Measurements from ENCODE around the gene RAI14. TPM values are rescaled to one million over a fixed set of nuclear protein-coding genes. Genes with fewer than 3 reads are reported as not detected.

RAI14 gene
- total and polyA plus RNA-seq, 5 donors: 4.5 to 22.7 (median 11.8) TPM

DNA sequence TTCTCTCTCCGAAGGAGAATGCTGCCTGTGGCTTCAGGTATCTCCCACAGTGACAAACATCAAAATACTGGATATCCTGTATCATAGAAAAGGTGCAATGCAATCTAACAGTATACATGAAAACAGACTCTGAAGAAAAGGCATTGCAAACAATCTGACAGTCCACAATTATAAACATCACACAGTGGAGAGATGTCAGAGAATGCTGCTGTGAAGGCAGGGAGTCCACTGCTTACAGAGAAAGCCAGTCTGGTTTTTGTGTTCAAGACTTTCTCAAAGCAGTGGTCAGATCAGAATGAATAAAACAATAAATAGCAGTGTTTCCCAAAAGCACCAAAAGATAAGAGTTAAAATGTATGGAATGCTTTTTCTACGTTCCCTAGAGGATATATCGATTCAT, 211.5 kb downstream of the RAI14 start:
- no peaks in the 10 kb centered on the region for H3K9me3 ChIP-seq (ENCODE audit: control insufficient read depth, low read length)
- H3K27ac ChIP-seq (ENCODE audit: low read length): no peak overlapping the region
- H3K27me3 ChIP-seq (ENCODE audit: control insufficient read depth, insufficient read depth): no peaks in the 10 kb centered on the region
- H3K4me1 ChIP-seq (ENCODE audit: control insufficient read depth, insufficient read depth, low read length): peaks cover 2% of the 10 kb centered on the region
- no peak for DNase-seq
- no peak for ATAC-seq
- intact Hi-C loops (cut with DNase I): no loop called here
- no peak overlapping the region for H3K4me3 ChIP-seq (ENCODE audit: low read length)
- 83% methylated on average over 3 of the region's 3 CpGs for WGBS

DNA sequence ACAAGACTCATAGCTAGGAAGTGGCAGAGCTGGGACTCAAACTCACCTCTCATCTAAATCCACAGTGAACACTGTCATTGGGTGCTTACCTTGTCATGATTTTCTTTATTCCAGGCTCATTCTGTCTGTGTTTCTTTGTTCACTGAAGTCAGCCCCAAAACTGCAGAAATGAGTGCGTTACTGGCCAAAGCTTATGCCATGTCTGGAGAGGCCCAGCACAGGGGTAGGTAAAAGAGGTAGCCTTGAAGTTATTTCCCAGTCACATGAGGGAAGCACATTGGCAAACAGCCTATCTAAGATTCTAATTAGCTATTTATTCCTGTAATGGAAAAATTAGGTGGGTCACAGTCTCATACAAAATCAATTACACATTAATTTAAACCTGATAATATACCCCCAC, 212.7 kb downstream of the RAI14 start:
- WGBS: 99% methylated on average over 1 of the region's 1 CpG

GRCh38 chr5:34869256-34869655, 213.1 kb downstream of the RAI14 start:
- DNase-seq (no peak), ATAC-seq (no peak)
- WGBS: 61% methylated on average over 1 of the region's 1 CpG
- Histone ChIP-seq H3K27ac (ENCODE audit: low read length) (no peak overlapping the region), H3K27me3 (ENCODE audit: control insufficient read depth, insufficient read depth) (no peaks in the 10 kb centered on the region), H3K9me3 (ENCODE audit: control insufficient read depth, low read length) (no peaks in the 10 kb centered on the region), H3K4me3 (ENCODE audit: low read length) (no peak overlapping the region), H3K4me1 (ENCODE audit: control insufficient read depth, insufficient read depth, low read length) (peaks cover 2% of the 10 kb centered on the region)
- intact Hi-C loops (cut with DNase I): no loop called here

More for the DNA sequence above, 212.7 kb downstream of the RAI14 start:
- DNase-seq: no peak
- ATAC-seq: no peak
- Histone ChIP-seq H3K4me3 (ENCODE audit: low read length) (no peak overlapping the region), H3K27ac (ENCODE audit: low read length) (no peak overlapping the region), H3K27me3 (ENCODE audit: control insufficient read depth, insufficient read depth) (no peaks in the 10 kb centered on the region), H3K9me3 (ENCODE audit: control insufficient read depth, low read length) (no peaks in the 10 kb centered on the region), H3K4me1 (ENCODE audit: control insufficient read depth, insufficient read depth, low read length) (peaks cover 2% of the 10 kb centered on the region)
- intact Hi-C loops (cut with DNase I): no loop called here

- WGBS: 95% methylated on average over 2 of the region's 2 CpGs
- Histone ChIP-seq H3K9me3 (ENCODE audit: control insufficient read depth, low read length) (no peaks in the 10 kb centered on the region), H3K27me3 (ENCODE audit: control insufficient read depth, insufficient read depth) (no peaks in the 10 kb centered on the region), H3K4me3 (ENCODE audit: low read length) (no peak overlapping the region), H3K27ac (ENCODE audit: low read length) (no peak overlapping the region), H3K4me1 (ENCODE audit: control insufficient read depth, insufficient read depth, low read length) (peaks cover 2% of the 10 kb centered on the region)
- intact Hi-C loops (cut with DNase I): no loop called here
- no peak for DNase-seq
- ATAC-seq: no peak
Measured at GRCh38 chr5:34870382-34870781, 214.3 kb downstream of the RAI14 start.

DNA sequence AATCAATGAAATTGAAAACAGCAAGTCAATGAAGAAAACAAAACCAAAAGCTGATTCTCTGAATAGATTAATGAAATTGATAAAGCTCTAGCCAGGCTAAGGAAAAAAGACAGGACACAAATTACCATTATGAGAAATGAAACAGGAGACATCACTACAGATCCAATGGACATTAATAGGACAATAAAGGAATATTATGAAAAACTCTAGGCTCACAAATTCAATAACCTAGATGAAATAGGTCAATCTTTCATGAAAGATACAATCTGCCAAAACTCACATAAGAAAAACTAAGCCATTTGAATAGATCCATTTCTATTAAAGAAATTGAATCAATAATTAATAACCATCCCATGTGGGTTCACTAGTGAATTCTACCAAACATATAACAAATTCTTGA, 220.1 kb downstream of the RAI14 start:
- Histone ChIP-seq H3K27ac (ENCODE audit: low read length) (no peak overlapping the region), H3K4me3 (ENCODE audit: low read length) (no peak overlapping the region), H3K27me3 (ENCODE audit: control insufficient read depth, insufficient read depth) (no peaks in the 10 kb centered on the region), H3K9me3 (ENCODE audit: control insufficient read depth, low read length) (no peaks in the 10 kb centered on the region), H3K4me1 (ENCODE audit: control insufficient read depth, insufficient read depth, low read length) (no peaks in the 10 kb centered on the region)
- DNase-seq (no peak), ATAC-seq (no peak)
- intact Hi-C loops (cut with DNase I): no loop called here

- Histone ChIP-seq H3K4me1 (ENCODE audit: control insufficient read depth, insufficient read depth, low read length) (no peaks in the 10 kb centered on the region), H3K9me3 (ENCODE audit: control insufficient read depth, low read length) (no peaks in the 10 kb centered on the region), H3K27ac (ENCODE audit: low read length) (no peak overlapping the region), H3K4me3 (ENCODE audit: low read length) (no peak overlapping the region), H3K27me3 (ENCODE audit: control insufficient read depth, insufficient read depth) (no peaks in the 10 kb centered on the region)
- intact Hi-C loops (cut with DNase I): loop anchor here in 1 of 4 donors (10.0 kb wide), 1 partner anchor 226 kb away; the partner anchor contains the start of gene RAI14
- ATAC-seq (no peak), DNase-seq (no peak)
Measured at GRCh38 chr5:34881246-34881645, 225.1 kb downstream of the RAI14 start.

Other genes starting within 250 kb of the RAI14 start
- gene TTC23L, start 182.8 kb downstream of the RAI14 start, total RNA-seq: not detected
- gene TTC23L, start 182.8 kb downstream of the RAI14 start, polyA plus RNA-seq: not detected